NCI-H2227 (cell line): ENCODE results near the gene RNASE1.
"Not testable (repeated sequence)": the region's sequence is repeated elsewhere in the genome, so short reads cannot be mapped to it uniquely, and the experiment has no call there.

Source experiments
- DNase-seq: peaks from one replicate; lab custom pipeline; 2025; ENCODE audit not compliant: unreplicated experiment; lab: John Stamatoyannopoulos, UW

The RNASE1 gene

DNA sequence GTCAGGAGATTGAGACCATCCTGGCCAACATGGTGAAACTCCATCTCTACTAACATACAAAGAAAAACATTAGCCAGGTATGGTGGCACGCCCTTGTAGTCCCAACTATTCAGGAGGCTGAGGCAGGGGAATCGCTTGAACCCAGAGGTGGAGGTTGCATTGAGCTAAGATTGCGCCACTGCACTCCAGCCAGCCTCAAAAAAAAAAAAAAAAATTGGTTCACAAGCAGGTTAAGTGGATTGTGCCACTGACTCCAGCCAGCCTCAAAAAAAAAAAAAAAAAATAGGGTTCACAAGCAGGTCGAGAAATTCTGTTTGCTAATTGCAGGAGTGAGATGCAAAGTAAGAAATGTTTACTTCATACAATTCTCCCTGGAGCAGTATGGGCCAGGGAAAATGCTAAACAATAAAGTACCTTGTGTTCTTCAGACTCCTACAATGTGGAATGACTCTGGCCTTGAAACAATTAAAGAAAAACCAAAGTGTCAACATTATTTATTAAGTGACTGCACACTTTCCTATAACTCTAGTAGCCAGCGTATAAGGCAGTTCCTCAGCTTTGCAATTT is 28.3 kb downstream of the RNASE1 start:
- no peak for DNase-seq

DNA sequence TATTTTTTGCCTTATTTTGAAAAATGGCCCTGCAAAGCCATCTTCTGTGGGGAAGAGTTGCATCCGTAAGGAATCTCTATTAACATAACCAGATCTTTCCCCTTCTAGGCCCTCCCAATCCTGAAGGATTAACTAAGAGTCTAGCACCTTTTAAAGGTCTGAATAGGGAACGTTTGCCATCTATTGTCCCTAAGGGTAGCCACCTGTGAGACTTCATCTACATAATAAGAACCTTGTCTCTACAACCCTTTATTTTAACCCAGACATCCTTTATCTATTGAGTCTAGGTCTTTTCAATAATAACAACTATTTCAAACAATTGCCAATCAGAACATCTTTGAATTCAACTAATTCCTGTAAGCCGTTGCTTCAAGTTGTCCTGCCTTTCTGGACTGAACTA is 30.0 kb downstream of the RNASE1 start:
- DNase-seq, result no peak

DNA sequence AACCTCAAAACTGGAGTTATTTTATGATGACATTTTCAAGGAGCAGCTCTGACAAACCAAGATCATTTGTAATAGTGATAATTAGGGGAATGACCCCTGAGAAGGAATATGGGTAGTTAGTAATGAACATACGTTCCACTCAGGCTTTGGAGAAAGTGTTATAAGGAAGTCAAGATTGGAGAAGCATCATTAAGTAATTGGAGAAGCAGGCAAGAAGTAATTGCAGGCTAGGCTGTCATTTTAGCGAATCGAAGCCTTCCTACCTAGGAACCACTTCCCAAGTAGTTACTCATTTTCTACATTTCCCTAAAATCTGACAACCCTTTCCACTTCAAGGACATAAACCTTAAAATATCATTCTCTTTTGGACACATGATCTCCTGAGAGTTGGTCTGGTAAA is 33.2 kb downstream of the RNASE1 start:
- DNase-seq, result no peak

DNA sequence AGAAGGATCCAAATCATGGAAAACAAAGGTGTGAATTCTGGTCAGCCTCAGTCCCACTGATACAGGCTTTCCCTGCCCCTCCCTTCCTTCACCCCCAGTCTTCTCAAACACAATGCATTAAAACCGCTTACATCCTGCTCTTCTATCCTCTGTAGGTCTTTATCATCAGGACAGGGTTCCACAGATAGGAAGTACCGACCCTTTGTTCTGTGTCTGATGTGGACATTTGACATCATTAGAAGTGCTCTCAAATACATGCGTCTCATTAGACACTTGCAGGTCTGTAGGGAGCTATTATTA is 34.1 kb downstream of the RNASE1 start:
- DNase-seq, result no peak

DNA sequence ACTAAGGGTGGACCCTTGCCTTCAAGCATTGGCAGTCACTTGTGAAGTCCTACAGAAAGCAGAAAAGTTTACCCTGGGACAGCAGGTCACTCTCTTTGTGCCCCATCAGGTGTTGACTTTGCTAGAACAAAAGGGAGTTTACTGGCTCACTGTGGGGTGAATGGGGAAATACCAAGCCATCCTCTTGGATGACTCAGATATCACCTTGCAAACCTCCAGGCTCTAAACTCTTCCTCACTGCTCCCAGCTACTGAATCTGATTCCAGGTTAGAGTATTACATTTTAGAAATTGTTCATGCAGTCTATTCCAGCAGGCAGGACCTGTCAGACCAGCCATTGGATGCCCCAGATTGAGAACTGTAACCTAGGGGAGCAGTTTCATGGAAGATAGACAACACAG is 41.7 kb downstream of the RNASE1 start:
- no peak for DNase-seq

DNA sequence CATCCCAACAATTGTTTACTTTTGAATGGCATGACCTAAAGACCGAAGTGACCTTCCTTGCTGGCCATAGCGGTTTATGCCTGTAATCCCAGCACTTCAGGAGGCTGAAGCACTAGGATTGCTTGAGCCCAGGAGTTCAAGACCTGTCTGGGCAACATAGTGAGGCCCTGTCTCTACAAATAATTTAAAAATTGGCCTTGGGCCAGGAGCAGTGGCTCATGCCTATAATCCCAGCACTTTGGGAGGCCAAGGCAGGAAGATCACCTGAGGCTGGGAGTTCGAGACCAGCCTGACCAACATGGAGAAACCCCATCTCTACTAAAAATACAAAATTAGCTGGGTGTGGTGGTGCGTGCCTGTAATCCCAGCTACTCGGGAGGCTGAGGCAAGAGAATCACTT is 43.2 kb downstream of the RNASE1 start:
- not testable (repeated sequence) for DNase-seq

DNA sequence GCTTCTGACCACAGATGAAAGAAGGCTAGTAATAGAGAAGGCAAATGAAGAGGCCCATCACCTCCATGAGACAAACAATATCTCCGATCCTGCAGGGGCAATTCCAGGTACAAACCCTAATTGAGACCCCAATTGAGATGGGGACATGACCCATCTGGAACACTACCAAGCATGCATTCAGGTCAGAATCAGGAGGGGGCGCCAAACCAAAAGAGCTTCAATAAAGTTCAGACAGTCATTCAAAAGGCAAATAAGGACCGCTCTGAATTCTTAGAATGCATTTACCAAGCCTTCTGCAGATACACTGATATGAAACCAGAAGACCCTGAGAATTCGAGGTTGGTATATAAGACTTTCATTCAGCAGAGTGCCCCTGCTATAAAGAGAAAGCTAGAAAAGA is 44.7 kb downstream of the RNASE1 start:
- no peak for DNase-seq

DNA sequence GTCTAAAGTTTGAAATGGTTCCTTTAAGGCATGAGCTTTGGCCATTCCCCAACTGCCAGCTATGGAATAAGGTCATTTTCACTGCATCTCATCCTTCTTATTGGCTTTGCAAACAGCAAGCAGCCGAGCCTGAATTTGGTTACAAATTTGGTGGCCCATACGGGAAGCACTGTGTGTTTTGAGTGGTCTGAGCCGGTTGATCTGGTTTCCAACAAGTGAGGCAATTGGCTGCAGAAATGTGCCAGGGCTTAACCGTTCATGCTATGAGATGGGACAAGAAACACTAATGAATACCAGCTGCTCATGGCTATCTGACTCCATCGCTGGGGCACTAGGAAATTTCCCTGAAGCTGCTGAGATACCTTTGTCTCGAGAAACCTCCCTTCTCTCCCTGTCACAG is 47.6 kb downstream of the RNASE1 start:
- DNase-seq, result no peak

DNA sequence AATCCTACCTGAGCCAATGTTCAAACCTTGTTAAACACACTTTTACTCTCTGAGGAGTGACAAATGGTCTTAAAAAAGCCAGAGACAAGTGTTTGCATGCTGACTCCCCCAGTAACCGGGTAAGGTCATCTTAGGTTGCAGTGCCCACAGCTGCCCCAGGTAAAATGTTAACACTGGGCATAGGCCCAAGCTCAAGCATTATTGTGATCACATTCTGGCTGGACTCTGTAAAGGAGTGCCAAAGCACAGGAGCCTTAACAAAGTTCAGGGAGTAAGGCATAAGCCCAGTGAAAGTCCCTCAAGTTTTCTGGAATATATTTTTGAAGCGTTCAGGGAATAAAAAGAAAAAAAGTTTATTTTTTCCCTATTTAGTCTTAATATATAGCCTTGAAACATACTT is 48.3 kb downstream of the RNASE1 start:
- no peak for DNase-seq

DNA sequence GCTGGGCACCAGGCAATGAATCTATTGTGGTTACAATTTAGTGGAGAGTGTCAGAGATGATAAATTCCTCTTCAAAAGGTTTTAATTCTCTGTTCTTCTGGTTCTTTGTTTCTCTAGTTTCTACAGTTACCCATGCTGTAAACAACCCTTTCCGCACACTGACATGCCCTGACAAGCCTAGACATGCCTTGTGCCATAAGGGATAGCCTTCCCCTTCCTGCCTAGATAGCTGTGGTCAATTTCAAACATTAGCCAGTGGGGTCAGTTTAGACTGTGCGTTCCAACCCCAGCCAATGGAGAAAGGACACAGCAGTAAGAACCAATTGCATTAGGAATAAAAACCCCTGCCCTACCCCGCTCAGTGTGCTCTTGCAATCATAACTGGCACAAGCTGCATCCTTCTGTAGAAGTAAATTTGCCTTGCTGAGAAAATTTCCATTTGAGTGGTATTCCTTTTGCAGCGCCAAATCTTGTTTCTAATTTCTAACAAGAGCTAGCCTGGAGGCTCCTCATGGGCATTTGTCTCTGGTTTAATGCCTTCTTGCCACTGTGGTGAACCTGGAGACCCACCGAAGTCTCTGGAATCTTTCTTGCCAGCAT is 50.6 kb downstream of the RNASE1 start:
- DNase-seq, result no peak
